Effector memory CD4-positive, alpha-beta T cell (primary cell): ENCODE data around the gene C4orf50.

Source experiments
- DNase-seq, 3 donors: peaks; one replicate each; pipeline ENCODE4 v3.0.0-alpha.2; 2020
- H3K27ac ChIP-seq: 2 replicates; pipeline ENCODE4 v1.7.0; 2013; ENCODE audit warnings: mild to moderate bottlenecking, low read length, moderate library complexity; ENCODE audit not compliant: insufficient read depth, poor library complexity, severe bottlenecking
- H3K27me3 ChIP-seq: replicated peaks from 2 replicates; pipeline ENCODE4 v1.7.0; 2013; ENCODE audit warnings: mild to moderate bottlenecking, low read length; ENCODE audit not compliant: insufficient read depth, control insufficient read depth, poor library complexity, severe bottlenecking
- H3K36me3 ChIP-seq: 2 replicates; pipeline ENCODE4 v1.7.0; 2013; ENCODE audit warnings: mild to moderate bottlenecking, low read length, moderate library complexity; ENCODE audit not compliant: control insufficient read depth, insufficient read depth
- H3K4me1 ChIP-seq: 2 replicates; pipeline ENCODE4 v1.7.0; 2013; ENCODE audit warnings: low read length, mild to moderate bottlenecking; ENCODE audit not compliant: control insufficient read depth, insufficient read depth, poor library complexity, severe bottlenecking
- H3K4me3 ChIP-seq: 2 replicates; pipeline ENCODE4 v1.7.0; 2013; ENCODE audit warnings: low read length, low read depth, mild to moderate bottlenecking; ENCODE audit not compliant: insufficient read depth, poor library complexity, severe bottlenecking
- H3K9me3 ChIP-seq: 2 replicates; pipeline ENCODE4 v1.7.0; 2013; ENCODE audit warnings: mild to moderate bottlenecking, low read length, moderate library complexity; ENCODE audit not compliant: control insufficient read depth

Gene C4orf50

DNA sequence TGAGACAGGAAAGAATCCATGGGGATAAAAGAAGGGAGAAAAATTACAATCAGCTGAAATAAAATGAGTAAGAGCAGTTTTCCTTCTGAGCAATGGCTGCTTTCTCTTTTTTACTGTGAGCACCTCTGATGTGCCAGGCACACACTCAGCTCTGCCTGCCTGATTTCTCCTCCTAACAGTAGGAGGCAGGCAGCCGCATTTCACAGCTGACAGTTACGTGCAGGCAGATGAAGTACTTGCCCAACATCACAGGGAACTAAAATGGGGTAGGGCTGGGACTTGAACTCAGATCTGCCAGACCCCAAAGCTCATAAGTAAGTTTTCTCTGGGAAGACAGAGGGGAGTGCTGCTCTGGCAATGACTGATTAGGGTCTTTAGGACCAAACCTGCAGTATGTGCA, 54.6 kb downstream of the C4orf50 start:
- no peak for DNase-seq
- no peaks in the 10 kb centered on the region for H3K4me1 ChIP-seq
- H3K4me3 ChIP-seq, result no peak overlapping the region
- H3K27me3 ChIP-seq, result no peaks in the 10 kb centered on the region
- H3K27ac ChIP-seq, result no peak overlapping the region
- no peaks in the 10 kb centered on the region for H3K9me3 ChIP-seq
- no peaks in the 10 kb centered on the region for H3K36me3 ChIP-seq

DNA sequence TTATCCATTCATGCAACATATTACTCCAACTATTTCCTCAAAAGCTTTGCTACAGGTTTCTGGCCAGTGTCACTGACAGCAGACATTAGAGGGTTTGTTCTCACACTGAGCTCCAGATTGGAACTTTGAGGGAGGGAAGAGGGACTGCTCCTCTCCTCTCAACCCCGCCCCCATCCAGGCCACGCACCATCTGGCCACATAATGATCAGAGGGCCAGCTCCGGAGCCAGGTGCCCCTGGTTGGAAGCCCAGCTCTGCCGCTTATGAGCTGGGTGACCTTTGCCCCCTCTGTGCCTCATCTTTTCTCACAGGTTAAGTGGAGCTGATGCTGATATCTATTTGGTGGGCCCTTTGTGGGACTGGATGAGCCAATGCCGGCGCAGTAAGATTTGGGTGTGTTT, 55.8 kb downstream of the C4orf50 start:
- Histone ChIP-seq H3K27me3 (no peaks in the 10 kb centered on the region), H3K36me3 (no peaks in the 10 kb centered on the region), H3K4me3 (no peak overlapping the region), H3K9me3 (no peaks in the 10 kb centered on the region), H3K27ac (no peak overlapping the region), H3K4me1 (no peaks in the 10 kb centered on the region)
- DNase-seq, result no peak

DNA sequence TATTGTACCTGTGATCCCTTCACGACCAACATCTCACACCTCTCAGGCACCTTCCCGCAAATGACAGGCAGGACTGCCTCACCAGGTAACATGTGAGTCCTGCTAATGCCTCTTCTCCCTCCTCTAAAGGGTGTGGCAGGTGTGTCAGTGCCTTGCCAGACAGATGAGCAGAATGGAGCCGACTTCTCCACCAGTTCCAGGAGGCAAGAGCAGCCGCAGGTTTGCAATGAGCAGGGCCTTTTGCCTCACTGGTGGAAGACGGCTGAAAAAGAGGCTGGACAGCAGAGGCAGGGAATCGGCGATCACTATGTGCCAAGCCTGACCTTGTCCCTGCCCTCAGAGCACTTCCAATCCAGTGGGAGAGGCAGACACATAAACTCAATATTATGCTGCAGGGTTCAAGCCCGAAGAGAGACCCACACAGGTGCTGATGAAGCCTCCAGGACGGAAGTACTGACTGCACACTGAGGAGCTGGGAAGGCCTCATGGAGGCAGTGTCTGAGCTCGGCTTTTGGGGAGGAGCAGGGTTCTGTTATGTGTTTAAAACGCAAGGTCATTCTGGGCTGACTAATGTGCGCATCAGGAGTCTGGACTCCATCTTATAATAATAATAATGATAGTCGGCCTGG, 57.9 kb downstream of the C4orf50 start:
- H3K4me1 ChIP-seq, result no peaks in the 10 kb centered on the region
- H3K27ac ChIP-seq, result no peak overlapping the region
- DNase-seq, result no peak
- no peaks in the 10 kb centered on the region for H3K9me3 ChIP-seq
- H3K4me3 ChIP-seq, result no peak overlapping the region
- H3K36me3 ChIP-seq, result no peaks in the 10 kb centered on the region
- no peaks in the 10 kb centered on the region for H3K27me3 ChIP-seq

DNA sequence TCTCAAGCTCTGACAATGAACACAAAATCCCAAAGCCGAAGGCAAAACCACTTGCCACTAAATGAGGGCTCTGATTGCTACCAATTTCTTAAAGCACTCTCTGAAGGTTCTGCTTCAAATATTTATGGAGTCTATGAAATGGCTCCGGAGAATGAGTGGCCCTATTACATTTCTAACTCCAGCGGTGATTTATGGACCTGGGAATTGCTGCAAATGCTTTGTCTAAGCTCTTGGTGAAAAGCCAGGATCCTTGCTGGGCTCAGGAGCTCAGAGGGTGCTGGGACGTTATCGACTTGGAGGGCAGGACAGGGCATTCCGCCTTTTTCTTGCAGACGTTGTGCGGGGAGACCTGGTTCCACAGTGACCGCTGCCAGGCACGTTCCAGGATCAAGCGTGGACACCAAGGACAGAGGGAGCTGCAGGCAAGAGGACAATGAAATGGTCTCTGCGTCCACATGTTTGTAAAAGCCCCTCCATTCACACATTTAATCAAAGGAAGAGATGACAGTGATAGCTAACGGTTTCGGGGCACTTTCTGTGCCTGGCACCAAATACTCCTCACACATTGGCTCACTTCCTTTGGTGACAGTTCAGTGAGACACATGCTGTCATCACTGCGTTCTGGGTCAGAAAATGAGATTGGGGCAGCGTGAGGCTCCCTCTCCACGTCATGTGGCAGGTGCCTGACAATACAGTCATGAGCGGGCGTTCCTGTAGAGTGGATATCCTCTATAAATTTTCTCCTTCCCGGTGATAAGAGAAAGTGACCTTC, 58.8 kb downstream of the C4orf50 start:
- Histone ChIP-seq H3K4me1 (no peaks in the 10 kb centered on the region), H3K27ac (no peak overlapping the region), H3K36me3 (no peaks in the 10 kb centered on the region), H3K4me3 (no peak overlapping the region), H3K9me3 (no peaks in the 10 kb centered on the region), H3K27me3 (no peaks in the 10 kb centered on the region)
- DNase-seq, result no peak

DNA sequence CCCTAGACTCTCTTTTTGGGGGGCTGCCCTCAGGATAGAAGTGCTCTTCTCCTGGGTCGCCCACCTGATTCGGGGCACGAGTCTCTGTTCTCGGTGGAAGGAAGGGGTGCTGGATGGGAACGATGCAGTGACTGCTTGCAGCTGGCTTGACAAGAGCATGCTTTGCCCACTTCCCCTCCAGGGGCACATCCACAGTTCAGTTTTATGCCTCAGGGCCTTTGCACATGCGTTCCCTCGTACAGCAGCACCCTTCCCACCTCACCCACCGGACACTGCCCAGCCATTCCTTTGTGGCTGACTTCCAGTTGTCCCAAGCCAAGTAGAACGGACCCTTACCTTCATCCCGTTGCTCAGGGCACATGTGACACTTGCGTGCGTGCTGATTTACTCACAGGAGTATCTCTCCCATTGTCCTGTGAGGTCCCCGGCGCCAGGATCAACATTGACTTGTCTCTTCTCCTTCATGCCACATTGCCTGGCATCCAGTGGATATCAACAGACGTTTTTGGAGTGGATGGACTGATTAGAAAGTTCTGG, 60.0 kb downstream of the C4orf50 start:
- H3K4me1 ChIP-seq, result no peaks in the 10 kb centered on the region
- no peak overlapping the region for H3K27ac ChIP-seq
- H3K4me3 ChIP-seq, result no peak overlapping the region
- DNase-seq, result no peak
- no peaks in the 10 kb centered on the region for H3K9me3 ChIP-seq
- H3K36me3 ChIP-seq, result no peaks in the 10 kb centered on the region
- no peaks in the 10 kb centered on the region for H3K27me3 ChIP-seq

DNA sequence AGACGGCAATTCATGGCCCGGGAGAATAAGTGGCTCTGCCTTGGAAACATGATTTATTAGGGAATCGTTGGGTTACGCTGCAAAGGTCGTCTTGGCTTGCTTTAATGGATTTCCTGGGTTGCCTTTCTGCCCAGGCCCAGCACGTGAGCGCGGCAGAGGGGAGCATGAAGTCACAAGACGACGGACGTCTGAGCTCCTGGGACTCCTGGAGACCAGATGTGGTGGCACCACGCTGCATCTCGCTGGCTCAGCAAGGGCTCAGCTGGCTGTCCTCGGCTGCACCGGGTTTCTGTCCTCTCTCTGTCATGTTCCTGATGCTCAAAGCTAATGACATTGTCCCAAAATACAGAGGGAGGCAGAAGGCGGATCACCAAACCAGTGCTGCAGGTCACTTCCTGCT, 61.2 kb downstream of the C4orf50 start:
- no peak for DNase-seq
- Histone ChIP-seq H3K4me3 (no peak overlapping the region), H3K36me3 (no peaks in the 10 kb centered on the region), H3K9me3 (no peaks in the 10 kb centered on the region), H3K27me3 (no peaks in the 10 kb centered on the region), H3K27ac (no peak overlapping the region), H3K4me1 (no peaks in the 10 kb centered on the region)

DNA sequence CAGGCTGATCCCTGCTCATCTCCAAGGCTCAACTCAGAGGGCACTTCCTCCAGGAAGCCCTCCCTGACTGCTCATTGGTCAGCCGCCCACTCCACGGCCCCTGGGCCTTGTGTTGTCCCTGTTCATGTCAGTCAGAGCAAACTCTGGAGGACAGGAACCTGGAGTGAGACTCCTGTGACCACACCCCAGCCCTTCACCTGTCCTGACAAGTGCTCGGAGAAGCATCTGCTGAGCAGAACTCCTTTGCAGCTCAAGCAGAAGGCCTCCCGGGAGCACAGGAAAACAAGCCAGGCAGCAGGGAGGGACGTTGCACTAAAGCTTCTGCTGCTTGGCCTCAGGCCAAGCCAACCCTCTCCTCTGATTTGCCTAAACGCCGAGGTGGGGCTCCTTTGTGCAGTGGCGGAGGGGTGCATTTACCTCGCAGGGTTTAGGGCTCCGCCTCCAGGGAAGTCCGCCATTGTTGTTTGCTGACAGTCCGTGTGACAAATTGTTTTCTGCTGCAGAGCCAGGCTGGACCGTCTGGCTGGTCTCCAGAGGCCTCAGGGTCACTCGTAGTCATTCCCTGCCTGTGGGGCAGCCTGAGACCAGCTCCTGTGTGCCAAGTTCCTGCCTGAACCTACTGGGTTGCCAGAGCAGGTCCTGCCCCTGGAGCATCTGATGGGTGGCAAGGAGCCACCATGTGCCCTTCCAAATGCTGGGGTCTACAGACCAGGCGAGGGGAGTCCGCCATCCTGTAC, 61.8 kb downstream of the C4orf50 start:
- H3K36me3 ChIP-seq, result no peaks in the 10 kb centered on the region
- no peak overlapping the region for H3K27ac ChIP-seq
- no peak overlapping the region for H3K4me3 ChIP-seq
- no peaks in the 10 kb centered on the region for H3K9me3 ChIP-seq
- no peak for DNase-seq
- H3K27me3 ChIP-seq, result no peaks in the 10 kb centered on the region
- H3K4me1 ChIP-seq, result no peaks in the 10 kb centered on the region

DNA sequence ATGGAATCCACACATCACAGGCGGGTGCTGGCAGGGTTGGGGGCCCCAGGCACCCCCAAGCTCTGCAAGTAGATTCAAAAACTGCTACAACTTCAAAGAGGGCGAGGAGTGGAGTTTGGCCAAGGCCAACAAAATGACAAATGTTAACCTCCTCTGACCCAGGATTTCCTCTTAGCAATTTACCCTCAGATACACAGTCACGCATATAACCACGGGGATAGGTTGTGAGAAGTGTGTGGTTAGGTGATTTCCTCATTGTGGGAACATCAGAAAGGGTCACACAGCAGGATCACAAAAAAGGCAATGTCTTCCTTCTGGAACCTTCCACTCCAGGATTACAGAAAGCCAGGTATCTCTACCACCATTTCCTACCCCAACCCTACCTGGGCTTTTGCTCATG, 62.4 kb downstream of the C4orf50 start:
- DNase-seq, result no peak
- no peaks in the 10 kb centered on the region for H3K4me1 ChIP-seq
- no peaks in the 10 kb centered on the region for H3K9me3 ChIP-seq
- H3K4me3 ChIP-seq, result no peak overlapping the region
- no peaks in the 10 kb centered on the region for H3K27me3 ChIP-seq
- H3K36me3 ChIP-seq, result no peaks in the 10 kb centered on the region
- H3K27ac ChIP-seq, result no peak overlapping the region

DNA sequence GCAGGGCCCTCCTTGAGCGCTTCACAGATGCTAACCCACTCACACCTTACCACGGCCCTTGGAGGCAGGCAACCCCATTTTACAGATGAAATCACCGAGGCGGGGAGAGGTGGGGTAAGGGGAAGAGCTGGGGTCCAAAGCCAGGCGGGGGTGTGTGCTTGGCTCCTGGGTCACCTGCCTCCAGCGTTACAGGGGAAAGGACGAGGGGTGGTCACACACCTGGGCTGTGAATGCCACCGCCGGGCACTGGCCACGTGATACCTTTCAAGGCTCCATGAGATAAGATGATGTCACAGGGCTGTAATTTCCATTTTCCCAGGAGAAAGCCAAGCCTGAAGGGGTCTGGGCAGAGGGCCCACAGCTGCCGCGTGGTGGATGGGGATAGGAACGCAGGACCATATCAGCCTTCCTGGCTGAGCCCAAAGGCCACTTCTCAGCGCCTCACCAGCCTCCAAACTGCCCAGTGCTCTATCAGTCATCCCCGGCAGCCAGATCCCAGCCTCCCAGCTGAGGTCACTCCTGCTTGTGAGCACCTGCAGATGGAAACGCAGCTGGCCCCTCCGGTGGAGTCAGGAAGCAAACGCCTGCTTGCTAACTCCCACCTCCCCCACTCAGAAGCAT, 62.9 kb downstream of the C4orf50 start:
- H3K4me3 ChIP-seq, result no peak overlapping the region
- H3K9me3 ChIP-seq, result no peaks in the 10 kb centered on the region
- no peak for DNase-seq
- H3K27me3 ChIP-seq, result no peaks in the 10 kb centered on the region
- H3K36me3 ChIP-seq, result no peaks in the 10 kb centered on the region
- H3K4me1 ChIP-seq, result no peaks in the 10 kb centered on the region
- H3K27ac ChIP-seq, result no peak overlapping the region
